GM18868 (cell line): ENCODE measurements around the gene ADCY1.

ENCODE experiments used
- ATAC-seq: cut with Tn5 transposase; IDR thresholded peaks from one replicate; pipeline ENCODE4 v1.9.1; 2021; ENCODE audit warnings: mild to moderate bottlenecking, moderate library complexity; ENCODE audit not compliant: unreplicated experiment

ADCY1 gene

GRCh38 chr7:45576249-45576929 is 2.2 kb downstream of the ADCY1 start:
- ATAC-seq = no peak

GRCh38 chr7:45578022-45578421 is 3.9 kb downstream of the ADCY1 start:
- no peak for ATAC-seq

GRCh38 chr7:45578467-45578866 is 4.3 kb downstream of the ADCY1 start:
- no peak for ATAC-seq

- ATAC-seq = no peak
Measured at GRCh38 chr7:45579391-45579801, 5.2 kb downstream of the ADCY1 start.

- ATAC-seq = no peak
Measured at GRCh38 chr7:45580053-45580872, 6.1 kb downstream of the ADCY1 start.

- ATAC-seq = no peak
Measured at GRCh38 chr7:45581271-45581780, 7.2 kb downstream of the ADCY1 start.

GRCh38 chr7:45582136-45582749 is 8.1 kb downstream of the ADCY1 start:
- ATAC-seq = no peak

- ATAC-seq = no peak
Measured at GRCh38 chr7:45582868-45583277, 8.7 kb downstream of the ADCY1 start.

GRCh38 chr7:45583296-45583695 is 9.1 kb downstream of the ADCY1 start:
- ATAC-seq = no peak

GRCh38 chr7:45584261-45585210 is 10.4 kb downstream of the ADCY1 start:
- ATAC-seq = no peak

- no peak for ATAC-seq
Measured at GRCh38 chr7:45585628-45586027, 11.5 kb downstream of the ADCY1 start.

- no peak for ATAC-seq
Measured at GRCh38 chr7:45586542-45587520, 12.7 kb downstream of the ADCY1 start.

GRCh38 chr7:45588466-45588865 is 14.3 kb downstream of the ADCY1 start:
- no peak for ATAC-seq

GRCh38 chr7:45589061-45589460 is 14.9 kb downstream of the ADCY1 start:
- no peak for ATAC-seq

- no peak for ATAC-seq
Measured at GRCh38 chr7:45589915-45590678, 15.9 kb downstream of the ADCY1 start.

GRCh38 chr7:45590679-45591057 is 16.5 kb downstream of the ADCY1 start:
- ATAC-seq = no peak

GRCh38 chr7:45591101-45591906 is 17.1 kb downstream of the ADCY1 start:
- ATAC-seq = no peak
